Common myeloid progenitor, CD34-positive (primary cell): ENCODE measurements around the gene CXCR6.
A peak's percentile ranks its signal among the peaks of the same experiment; 100 is the strongest.

Experiments
- CTCF ChIA-PET: fragments of 350-600 bp; sonication (Branson Sonifier 250); formaldehyde crosslinking; loops from one replicate; lab custom pipeline; 2021; ENCODE audit warnings: antibody characterized with exemption; lab: Charles Lee
- POLR2A ChIA-PET: fragments of 350-600 bp; sonication (Branson Sonifier 250); formaldehyde crosslinking; loops from one replicate; lab custom pipeline; 2021; ENCODE audit warnings: antibody characterized with exemption; lab: Charles Lee
- DNase-seq, 3 donors: peaks; one replicate each; pipeline versions ENCODE4 v3.0.0 to v3.0.0-alpha.2; 2013
- H3K27ac ChIP-seq, 2 experiments: 1 replicate in 1 of 2; 2 replicates in 1 of 2; pipeline ENCODE4 v1.7.0; 2013; ENCODE audit warnings: inconsistent platforms in 2 of 2, low read length in 2 of 2, mild to moderate bottlenecking in 2 of 2, low read depth in 1 of 2, moderate library complexity in 1 of 2; ENCODE audit not compliant: severe bottlenecking in 2 of 2, insufficient read depth in 1 of 2, poor library complexity in 1 of 2
- H3K27me3 ChIP-seq, 5 experiments: replicated peaks in 2 of 5; 1 replicate in 3 of 5; 2 replicates in 2 of 5; pipeline versions ENCODE4 v1.6.1 to v1.7.0; 2013; ENCODE audit warnings: low read length in 4 of 5, mild to moderate bottlenecking in 2 of 5, moderate library complexity in 2 of 5, inconsistent platforms in 1 of 5; ENCODE audit not compliant: insufficient read depth in 5 of 5, control insufficient read depth in 4 of 5
- H3K36me3 ChIP-seq, 4 experiments: 1 replicate in 2 of 4; 2 replicates in 2 of 4; pipeline versions ENCODE4 v1.6.1 to v1.7.0; 2013; ENCODE audit warnings: low read length in 3 of 4, control low read depth in 1 of 4, mild to moderate bottlenecking in 1 of 4; ENCODE audit not compliant: control insufficient read depth in 4 of 4, insufficient read depth in 4 of 4
- H3K4me1 ChIP-seq, 4 experiments: 1 replicate in 3 of 4; 2 replicates in 1 of 4; pipeline versions ENCODE4 v1.6.1 to v1.7.1; 2013; ENCODE audit warnings: low read length in 3 of 4, mild to moderate bottlenecking in 3 of 4, control low read depth in 1 of 4, inconsistent platforms in 1 of 4, moderate library complexity in 1 of 4; ENCODE audit not compliant: control insufficient read depth in 4 of 4, insufficient read depth in 4 of 4; ENCODE audit errors: control extremely low read depth in 1 of 4
- H3K4me3 ChIP-seq, 7 experiments: 1 replicate in 4 of 7; 2 replicates in 3 of 7; pipeline versions ENCODE4 v1.5.1 to v1.7.0; 2013; ENCODE audit warnings: mild to moderate bottlenecking in 7 of 7, low read length in 6 of 7, moderate library complexity in 6 of 7, inconsistent platforms in 2 of 7, low read depth in 2 of 7, control low read depth in 1 of 7; ENCODE audit not compliant: insufficient read depth in 4 of 7, control insufficient read depth in 1 of 7; ENCODE audit errors: extremely low read depth in 1 of 7
- H3K9me3 ChIP-seq, 5 experiments: 1 replicate in 4 of 5; 2 replicates in 1 of 5; pipeline versions ENCODE4 v1.6.1 to v1.7.1; 2013; ENCODE audit warnings: low read length in 4 of 5, mild to moderate bottlenecking in 2 of 5, inconsistent platforms in 1 of 5, low read depth in 1 of 5, moderate library complexity in 1 of 5; ENCODE audit not compliant: control insufficient read depth in 4 of 5, insufficient read depth in 2 of 5; ENCODE audit errors: control extremely low read depth in 1 of 5
- WGBS: methylation state at CpG from one replicate; pipeline ENCODE4 v1.1.5; 2013; ENCODE audit not compliant: insufficient coverage; 5-methylcytosine and 5-hydroxymethylcytosine counted together

Gene CXCR6

DNA sequence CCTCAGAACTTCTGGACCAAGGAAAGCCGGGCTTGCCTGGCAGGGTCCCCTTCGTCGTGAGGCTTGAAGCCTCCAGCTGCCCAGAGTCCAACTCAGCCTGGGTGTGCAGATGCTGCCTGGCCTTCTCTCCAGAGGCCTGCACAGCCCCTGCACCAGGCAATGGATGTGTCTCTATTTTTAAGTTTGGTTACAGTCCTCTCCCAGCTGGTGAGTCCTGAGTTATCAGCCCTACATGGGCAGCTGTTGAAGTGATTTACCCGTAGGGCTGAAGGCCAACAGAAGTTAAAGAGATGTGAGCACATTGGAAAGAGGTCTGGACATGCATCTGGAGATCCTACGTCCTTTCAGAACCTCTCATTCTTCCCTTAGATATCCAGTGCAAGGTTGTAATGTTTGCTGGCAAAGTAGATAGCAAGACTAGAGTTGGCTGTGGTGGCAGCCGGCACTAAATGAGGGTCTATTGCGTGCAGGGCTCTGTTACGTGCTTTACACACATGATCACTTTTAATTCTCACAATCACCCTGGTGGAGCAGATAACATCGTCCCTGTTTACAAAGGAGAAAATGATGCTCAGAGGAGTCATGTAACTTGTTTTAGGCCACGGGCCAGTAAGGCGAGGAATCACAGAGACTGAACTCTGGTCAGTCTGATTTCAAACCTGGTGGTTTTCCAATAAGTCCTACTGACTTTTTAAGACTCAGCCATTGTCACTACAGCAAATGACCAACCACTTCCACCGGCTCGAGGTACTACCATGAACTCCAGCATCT lies 42.5 kb downstream of the CXCR6 start:
- Histone ChIP-seq H3K4me3 (no peak overlapping the region), H3K36me3 (peaks cover 27 to 53% (median 39%) of the 10 kb centered on the region in 4 experiments), H3K9me3 (no peaks in the 10 kb centered on the region), H3K4me1 (no peaks in the 10 kb centered on the region), H3K27ac (peak overlapping the region in 1 of 2 experiments; percentile 30), H3K27me3 (no peaks in the 10 kb centered on the region)
- ChIA-PET CTCF (interaction anchor here (1.3 kb wide), 1 partner anchor 14 kb away, joined by 3 read pairs; no protein-coding TSS in a partner anchor), POLR2A (no interaction called here)
- WGBS, result 98% methylated on average over 11 of the region's 13 CpGs
- DNase-seq, result no peak

DNA sequence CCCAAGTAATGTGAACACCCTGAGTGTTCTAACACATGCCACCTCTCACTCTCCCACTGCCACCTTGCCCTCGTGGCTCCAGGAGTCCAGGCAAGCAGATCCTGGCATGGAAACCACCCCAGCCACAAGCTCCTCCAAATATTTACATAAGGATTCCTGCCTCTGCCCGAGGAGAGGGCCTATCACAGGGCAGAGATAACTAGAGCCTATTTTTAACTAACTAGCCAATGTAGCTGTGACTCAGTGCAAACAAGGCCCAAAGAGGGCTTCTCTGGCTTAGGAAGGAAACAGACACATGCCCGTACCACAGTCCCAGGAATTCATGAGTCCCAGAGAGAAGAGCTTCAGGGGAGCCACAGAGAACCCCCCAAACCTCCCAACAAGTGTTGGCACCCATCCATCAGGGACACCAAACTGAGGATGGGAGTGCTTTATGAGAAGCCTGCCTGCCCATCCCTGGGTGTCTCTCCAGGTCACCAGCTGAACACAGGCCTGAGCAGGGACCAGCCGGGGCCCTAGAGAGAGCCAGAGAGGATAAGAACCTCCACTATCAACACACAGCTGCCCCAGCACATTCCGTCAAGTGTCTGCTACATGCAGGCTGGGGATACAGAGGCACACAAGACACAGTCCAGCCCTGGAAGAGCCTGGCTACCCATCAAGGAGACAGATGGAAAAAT lies 43.2 kb downstream of the CXCR6 start:
- Histone ChIP-seq H3K4me3 (no peak overlapping the region), H3K36me3 (peaks cover 24 to 45% (median 32%) of the 10 kb centered on the region in 4 experiments), H3K9me3 (no peaks in the 10 kb centered on the region), H3K4me1 (peaks cover 0 to 3% (median 3%) of the 10 kb centered on the region in 4 experiments), H3K27ac (peak overlapping the region in 1 of 2 experiments; percentile 30), H3K27me3 (no peaks in the 10 kb centered on the region)
- ChIA-PET CTCF (interaction anchor here (1.3 kb wide), 1 partner anchor 14 kb away, joined by 3 read pairs; no protein-coding TSS in a partner anchor), POLR2A (no interaction called here)
- no peak for DNase-seq
- WGBS, result 94% methylated on average over 3 of the region's 5 CpGs

- Histone ChIP-seq H3K27me3 (no peaks in the 10 kb centered on the region), H3K9me3 (no peaks in the 10 kb centered on the region), H3K36me3 (peaks cover 17 to 36% (median 24%) of the 10 kb centered on the region in 4 experiments), H3K4me3 (no peak overlapping the region), H3K4me1 (peaks cover 2 to 15% (median 13%) of the 10 kb centered on the region in 4 experiments), H3K27ac (no peak overlapping the region)
- 95% methylated on average over 7 of the region's 8 CpGs for WGBS
- ChIA-PET POLR2A (no interaction called here), CTCF (interaction anchor here (0.6 kb wide), 1 partner anchor 30 kb away, joined by 4 read pairs; no protein-coding TSS in a partner anchor)
- DNase-seq, result no peak
These were observed 44.4 kb downstream of the CXCR6 start for GRCh38 chr3:45987368-45988291.

GRCh38 chr3:45988362-45988761 lies 45.1 kb downstream of the CXCR6 start:
- no peak overlapping the region for H3K4me3 ChIP-seq
- peaks cover 12 to 28% (median 17%) of the 10 kb centered on the region in 4 experiments for H3K36me3 ChIP-seq
- DNase-seq, result no peak
- no peak overlapping the region for H3K27ac ChIP-seq
- POLR2A ChIA-PET, result no interaction called here
- peaks cover 4 to 22% (median 16%) of the 10 kb centered on the region in 4 experiments for H3K4me1 ChIP-seq
- H3K27me3 ChIP-seq, result no peaks in the 10 kb centered on the region
- WGBS, result 92% methylated on average over 4 of the region's 4 CpGs
- CTCF ChIA-PET, result interaction anchor here (0.6 kb wide), 1 partner anchor 31 kb away, joined by 4 read pairs; no protein-coding TSS in a partner anchor
- no peaks in the 10 kb centered on the region for H3K9me3 ChIP-seq

GRCh38 chr3:45988804-45989203 lies 45.5 kb downstream of the CXCR6 start:
- ChIA-PET POLR2A (no interaction called here), CTCF (interaction anchor here (0.6 kb wide), 1 partner anchor 478 kb away, joined by 3 read pairs; no protein-coding TSS in a partner anchor)
- Histone ChIP-seq H3K4me3 (no peak overlapping the region), H3K36me3 (peaks cover 9 to 24% (median 14%) of the 10 kb centered on the region in 4 experiments), H3K4me1 (peaks cover 6 to 27% (median 18%) of the 10 kb centered on the region in 4 experiments), H3K9me3 (no peaks in the 10 kb centered on the region), H3K27ac (no peak overlapping the region), H3K27me3 (no peaks in the 10 kb centered on the region)
- DNase-seq, result no peak
- no CpG with 5 or more reads among the region's 2 CpGs for WGBS

GRCh38 chr3:45990181-45990580 lies 46.9 kb downstream of the CXCR6 start:
- POLR2A ChIA-PET, result no interaction called here
- H3K4me1 ChIP-seq, result peaks cover 9 to 40% (median 29%) of the 10 kb centered on the region in 4 experiments

More at GRCh38 chr3:45990181-45990580, 46.9 kb downstream of the CXCR6 start:
- CTCF ChIA-PET, result interaction anchor here (1.2 kb wide), 1 partner anchor 28 kb away, joined by 3 read pairs; no protein-coding TSS in a partner anchor
- 50% methylated on average over 1 of the region's 3 CpGs for WGBS
- no peak for DNase-seq
- no peaks in the 10 kb centered on the region for H3K27me3 ChIP-seq
- no peaks in the 10 kb centered on the region for H3K9me3 ChIP-seq
- H3K36me3 ChIP-seq, result peaks cover 0 to 10% (median 1%) of the 10 kb centered on the region in 4 experiments
- H3K4me3 ChIP-seq, result no peak overlapping the region
- H3K27ac ChIP-seq, result no peak overlapping the region
